HG02970 (cell line): Measurements from ENCODE around the gene RYR3.
"Not testable (repeated sequence)": the region's sequence is repeated elsewhere in the genome, so short reads cannot be mapped to it uniquely, and the experiment has no call there.

Source experiments
- ATAC-seq: cut with Tn5 transposase; IDR thresholded peaks from one replicate; pipeline ENCODE4 v1.9.1; 2021; ENCODE audit warnings: mild to moderate bottlenecking, moderate library complexity, moderate number of reproducible peaks; ENCODE audit not compliant: unreplicated experiment, low FRiP score

RYR3 gene

DNA sequence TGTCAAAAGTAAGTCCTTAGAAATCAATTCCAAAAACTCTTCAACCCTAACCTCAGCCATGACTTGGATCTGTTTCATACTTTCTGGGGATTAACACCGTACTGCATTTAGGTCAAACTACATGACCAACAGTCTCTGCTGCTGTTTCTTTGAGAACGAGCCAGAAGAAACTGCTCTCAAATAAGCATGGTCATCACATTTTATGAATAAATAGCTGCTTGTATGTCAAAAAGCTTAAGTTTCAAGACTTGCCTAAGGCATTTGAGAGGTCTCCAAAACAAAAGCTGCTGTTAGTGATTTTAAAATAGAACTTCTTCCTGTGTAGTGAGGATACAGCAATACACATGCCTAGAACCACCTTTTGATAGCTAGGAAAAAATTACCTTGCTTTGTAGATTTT is 491.2 kb downstream of the RYR3 start:
- ATAC-seq, result no peak

DNA sequence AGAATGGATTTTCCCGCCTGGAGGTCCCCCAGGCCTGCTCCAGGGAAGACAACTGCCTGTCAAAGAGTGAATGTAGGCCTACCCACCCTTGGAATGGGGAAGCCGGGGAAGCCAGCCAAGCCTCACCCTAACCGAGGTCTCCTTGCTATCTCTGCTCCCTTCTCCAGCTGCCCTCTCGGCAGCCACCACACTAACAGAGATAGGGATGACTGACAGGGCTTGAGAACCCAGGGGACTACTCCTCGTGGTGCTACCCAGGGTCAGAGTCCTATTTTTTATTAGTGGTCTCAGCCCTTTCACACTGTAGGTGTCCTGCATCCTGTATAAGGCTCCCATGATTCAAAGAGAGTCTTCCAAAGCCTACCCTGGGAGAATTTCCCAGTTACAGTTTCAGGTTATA is 496.9 kb downstream of the RYR3 start:
- ATAC-seq, result no peak

DNA sequence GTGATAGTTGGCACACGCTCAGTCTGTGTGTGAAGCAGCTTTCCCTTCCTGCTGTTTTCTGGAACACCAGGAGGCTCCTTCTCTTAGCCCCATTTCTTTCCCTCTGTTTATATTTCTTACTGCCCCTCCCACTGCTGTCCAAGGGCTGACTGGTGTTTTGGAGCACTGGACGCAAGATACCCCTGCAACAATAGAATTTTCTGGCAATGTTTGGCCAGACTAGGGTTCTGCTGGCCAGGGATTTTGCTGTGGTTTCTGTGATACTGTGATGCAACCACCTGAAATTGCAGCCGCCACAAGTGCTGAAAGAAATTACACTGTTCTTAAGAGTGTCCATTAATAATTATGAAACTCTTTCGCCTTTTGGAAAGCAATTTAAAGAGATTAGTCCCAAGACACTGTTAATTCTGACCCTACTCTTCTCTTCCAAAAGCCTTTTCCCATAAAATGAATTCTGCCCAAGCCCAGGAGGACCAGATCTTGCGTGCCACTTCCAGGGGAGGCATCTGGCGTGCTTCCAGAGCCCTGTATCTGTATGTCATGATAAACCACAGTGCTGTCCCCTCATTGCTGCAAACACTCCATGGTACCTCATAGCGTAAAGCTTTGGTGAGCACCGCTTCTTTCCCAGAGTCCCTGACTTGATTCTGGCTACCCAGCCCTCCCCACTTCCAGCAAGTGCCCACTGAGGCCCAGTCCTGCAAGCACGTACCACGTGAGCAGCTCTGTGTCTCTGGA is 498.1 kb downstream of the RYR3 start:
- no peak for ATAC-seq

DNA sequence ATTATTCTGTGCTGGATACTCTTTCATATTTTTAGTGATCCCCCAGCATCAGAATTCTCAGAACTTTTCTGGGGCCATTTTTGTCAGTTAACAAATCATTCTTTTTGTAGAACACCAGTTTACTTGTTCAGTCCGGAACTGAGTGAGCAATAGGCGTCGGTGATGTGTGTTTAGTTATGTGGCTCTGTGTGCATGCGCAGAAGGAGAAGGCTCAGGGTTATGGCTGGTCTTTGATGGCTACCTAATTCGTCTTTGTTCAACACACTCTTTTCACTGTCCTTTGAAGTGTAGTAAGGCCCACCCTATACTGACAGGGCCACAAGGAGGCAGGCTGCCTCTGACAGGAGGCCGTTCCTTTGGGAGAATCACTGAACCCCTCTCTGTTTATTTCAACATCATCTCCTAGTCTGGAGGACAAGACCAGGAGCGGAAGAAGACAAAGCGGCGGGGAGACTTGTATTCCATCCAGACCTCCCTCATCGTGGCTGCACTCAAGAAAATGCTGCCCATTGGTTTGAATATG is 499.4 kb downstream of the RYR3 start:
- ATAC-seq, result no peak

DNA sequence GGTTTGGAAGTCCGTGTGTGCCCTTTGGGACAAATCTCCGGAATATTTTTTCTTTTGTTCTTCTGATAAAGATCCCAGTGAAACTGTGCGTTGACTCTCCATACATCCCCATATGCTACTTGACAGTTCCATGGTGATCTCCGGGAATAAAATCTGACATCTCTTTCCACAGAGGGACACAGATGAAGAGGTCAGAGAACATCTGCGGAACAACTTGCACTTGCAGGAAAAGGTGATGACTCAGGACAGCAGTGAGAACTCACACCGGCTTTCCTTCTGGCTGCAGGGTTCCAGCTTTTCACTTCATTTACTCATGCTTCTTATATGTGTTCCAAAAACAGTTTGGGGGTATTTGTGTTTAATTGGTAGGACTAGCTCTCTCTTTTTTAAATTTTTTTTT is 500.0 kb downstream of the RYR3 start:
- no peak for ATAC-seq

DNA sequence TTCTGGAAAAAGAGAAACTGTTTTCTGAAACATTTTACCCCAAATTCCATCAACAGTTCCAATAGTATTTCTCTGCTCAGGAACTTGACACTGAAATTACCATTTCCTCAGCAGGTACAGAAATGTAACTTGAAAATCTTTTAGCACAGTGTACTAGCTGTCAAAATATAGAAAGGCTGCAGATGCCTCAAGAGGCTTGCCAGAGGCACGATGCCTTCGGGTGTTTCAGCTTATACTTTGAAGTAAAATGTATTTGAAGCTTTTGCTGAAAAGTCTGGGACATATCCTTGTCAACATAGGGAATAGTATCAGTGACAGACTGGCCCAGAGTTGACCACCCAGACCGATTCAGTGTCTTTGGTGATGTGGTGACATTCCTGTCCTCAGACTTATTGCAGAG is 503.1 kb downstream of the RYR3 start:
- no peak for ATAC-seq

DNA sequence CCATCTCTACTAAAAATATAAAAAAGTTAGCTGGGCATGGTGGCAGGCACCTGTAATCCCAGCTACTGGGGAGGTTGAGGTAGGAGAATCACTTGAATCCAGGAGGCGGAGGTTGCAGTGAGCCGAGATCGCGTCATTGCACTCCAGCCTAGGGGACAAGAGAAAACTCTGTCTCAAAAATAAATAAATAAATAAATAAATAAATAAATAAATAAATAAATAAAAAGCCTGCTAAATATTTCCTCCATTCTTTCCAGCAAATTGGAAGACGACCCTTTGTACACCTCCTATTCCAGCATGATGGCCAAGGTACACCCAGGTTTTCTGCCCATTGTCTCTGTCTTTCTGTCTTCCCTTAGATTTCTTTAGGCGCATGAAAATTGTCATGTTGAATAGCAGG is 508.7 kb downstream of the RYR3 start:
- ATAC-seq, result not testable (repeated sequence)

DNA sequence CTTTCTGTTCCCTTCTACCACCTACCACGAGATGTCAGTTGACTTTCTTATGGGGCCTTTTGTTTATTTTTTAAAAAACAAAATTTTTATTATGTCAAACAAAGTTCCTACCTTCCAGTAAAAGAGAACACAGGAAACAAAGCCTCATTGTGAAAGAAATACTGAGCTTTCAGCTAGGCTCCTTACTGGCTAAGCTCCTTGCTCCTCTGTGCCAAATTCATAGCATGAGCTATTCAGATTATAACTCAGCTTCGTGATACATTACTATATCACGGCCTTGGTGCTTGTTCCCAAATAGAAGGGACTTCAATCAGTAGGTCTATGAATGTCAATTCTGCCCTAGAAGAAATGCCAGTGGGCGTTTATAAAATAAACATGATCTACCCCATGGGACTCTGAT is 511.7 kb downstream of the RYR3 start:
- no peak for ATAC-seq

DNA sequence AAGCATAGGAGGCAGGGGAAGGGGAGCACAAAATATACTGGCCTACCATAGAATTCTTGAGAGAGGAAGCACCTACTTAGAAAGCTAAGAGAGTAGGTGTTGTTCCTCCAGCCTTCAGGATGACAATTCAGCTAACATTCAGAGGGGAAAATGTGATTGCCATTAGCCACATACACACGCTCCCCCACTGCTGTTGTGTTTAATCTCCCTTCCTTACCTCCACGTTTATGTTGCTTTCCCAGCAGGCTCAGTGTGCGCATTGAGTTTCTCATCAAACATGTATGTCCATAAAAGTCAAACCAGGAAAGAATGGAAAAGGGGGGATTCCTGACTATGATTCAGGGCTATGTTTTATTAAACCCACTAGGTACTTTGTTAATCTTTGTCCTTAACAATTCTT is 512.4 kb downstream of the RYR3 start:
- ATAC-seq, result no peak

DNA sequence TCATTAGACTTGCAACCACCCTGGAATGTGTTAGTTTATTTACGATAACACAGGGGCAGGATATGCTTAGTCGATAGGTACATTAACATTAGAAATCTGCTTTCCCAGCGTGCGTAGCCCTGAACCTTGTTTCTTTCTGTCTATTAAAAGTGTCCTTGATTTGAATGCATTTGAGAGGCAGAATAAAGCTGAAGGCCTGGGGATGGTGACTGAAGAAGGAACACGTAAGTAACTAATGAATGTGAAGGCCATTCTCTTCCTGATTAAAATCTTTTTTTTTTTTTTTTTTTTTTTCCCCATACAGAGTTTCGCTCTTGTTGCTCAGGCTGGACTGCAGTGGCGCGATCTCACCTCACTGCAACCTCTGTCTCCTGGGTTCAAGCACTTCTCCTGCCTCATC is 514.7 kb downstream of the RYR3 start:
- ATAC-seq, result no peak

DNA sequence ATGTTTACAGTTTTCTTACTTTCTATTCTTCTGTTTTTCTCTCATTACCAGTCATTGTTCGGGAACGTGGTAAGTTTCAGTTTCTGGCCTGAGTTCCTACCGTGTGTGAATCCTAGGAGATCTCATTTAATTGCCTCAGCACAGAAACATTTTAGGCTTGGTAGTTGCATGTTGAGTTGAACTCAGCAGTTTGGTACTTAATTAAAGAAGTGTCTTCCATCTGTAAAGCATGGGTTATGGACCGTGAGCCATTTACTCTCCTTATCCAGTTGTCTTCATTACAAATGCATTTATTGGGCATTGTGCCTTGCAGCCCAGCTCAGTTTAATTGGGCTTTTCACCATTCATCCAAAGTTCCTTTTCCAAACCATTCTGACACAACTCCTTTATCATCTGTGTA is 515.4 kb downstream of the RYR3 start:
- no peak for ATAC-seq

DNA sequence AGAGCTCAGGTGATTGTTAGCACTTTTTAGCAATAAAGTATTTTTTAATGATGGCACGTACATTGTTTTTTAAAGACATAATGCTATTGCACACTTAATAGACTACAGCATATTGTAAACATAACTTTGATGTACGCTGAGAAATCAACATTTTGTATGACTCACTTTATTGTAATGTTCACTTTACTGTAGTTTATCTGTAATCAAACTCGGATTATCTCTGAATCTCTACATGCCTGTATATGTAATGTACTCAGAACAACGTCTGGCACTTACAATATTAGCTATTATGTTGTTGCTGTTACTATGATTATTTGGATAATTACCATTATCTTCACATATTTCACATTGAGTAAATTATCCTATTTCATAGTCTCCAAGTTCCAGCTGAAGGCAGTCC is 519.6 kb downstream of the RYR3 start:
- no peak for ATAC-seq

DNA sequence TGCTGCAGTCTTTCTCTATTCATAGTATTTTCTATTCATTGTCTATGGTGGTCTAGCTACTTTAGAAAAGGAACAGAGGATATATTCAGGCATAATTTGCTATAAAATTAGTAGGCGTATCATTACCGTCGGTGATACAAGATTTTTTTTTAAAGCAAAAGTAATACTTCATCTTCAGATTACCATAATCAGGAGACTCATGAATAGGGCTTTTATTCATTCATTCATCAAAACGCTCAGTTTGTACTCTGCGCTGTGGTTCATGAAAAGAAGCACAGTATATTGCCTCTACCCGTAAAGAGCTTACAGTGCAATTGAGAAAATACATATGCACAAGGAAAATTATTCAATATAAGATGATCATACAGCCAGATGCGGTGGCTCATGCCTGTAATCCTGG is 520.9 kb downstream of the RYR3 start:
- ATAC-seq, result no peak

DNA sequence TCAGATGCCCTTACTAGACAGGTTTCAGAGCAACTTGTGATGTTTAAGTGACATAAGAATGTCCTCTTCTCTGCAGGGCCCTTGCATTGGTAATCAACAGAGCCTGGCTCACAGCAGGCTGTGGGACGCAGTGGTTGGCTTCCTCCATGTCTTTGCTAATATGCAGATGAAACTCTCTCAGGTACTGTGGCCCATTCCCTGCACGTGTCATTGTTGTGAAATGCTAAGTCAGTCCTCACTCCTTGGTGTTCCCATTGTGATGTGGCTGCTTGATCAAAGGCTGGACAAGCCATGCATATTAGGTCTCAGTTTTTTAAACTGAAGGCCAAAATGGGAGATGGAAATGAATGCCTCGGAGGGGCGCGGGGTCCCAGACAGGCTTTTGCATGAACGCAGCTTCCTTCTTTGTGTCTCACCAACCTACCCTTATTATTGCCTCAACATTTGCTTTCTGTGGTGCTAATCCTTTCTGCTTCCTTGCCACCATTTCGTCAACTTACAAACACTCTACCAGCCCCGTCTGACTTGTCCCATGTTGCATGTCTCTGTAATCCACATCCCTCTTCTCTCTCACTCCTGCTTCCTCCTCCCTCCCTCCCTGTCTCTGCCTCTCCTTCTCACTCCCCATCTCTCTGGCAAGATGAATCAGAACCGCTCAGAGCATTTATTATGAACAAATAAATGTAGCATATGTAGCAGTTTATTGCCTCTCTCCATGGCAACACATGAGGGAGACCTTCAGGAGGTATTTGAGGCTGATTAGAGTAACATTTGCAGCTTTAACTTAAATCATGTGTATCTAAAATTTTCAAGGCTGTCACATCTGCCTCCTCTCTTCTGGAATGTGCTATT is 524.4 kb downstream of the RYR3 start:
- ATAC-seq, result no peak

DNA sequence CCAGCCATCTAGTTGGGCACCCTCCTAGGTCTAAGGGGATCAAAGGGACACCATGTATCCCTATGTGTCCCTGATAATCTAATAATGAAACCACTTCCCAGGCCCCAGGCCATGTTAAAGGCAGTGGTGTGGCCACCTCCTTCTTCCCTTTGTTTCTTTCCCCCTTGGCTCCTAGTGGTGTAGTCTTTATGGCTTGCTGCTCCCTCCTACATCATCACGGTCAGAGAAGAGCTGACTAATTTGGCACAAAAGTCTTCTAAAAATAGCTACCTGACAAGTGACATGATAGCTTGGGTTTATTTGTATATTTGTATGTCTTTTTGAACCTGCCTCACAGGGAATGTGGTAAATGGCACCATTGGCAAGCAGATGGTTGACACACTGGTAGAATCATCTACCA is 526.5 kb downstream of the RYR3 start:
- no peak for ATAC-seq

DNA sequence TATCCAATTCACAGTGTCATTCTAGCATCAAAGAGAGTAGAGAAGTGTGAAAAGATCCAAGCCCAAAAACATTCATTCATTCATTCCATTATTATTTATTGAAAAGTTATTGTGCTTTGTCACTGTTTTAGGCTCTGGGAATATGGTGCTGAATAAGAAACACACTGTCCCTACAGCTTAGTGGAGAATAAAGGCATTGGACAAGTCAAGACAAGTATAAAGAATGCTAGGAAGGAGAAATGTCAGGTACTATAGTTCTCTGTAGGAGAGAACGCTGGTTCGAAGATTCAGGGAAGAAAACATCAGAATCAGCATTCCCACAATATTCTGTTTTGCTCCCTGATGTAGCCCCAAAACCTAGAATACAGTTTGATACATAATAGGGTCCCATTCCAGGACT is 528.8 kb downstream of the RYR3 start:
- ATAC-seq, result no peak

DNA sequence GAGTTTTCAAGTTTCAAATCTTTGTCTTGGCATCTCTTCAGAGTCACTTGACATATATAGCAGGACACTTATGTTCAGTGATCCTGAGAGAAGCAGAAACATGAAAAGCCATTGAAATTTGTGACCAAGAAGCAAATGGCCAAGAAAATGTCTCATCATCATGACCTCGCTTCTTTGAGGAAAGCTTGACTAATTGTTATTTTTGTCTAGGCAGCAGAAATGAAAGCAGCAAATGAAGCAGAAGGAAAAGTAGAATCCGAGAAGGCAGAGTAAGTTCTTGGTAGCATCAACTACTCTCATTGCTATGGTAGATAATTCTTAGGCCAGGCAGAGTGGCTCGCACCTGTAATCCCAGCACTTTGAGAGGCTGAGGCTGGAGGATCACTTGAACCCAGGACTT is 529.8 kb downstream of the RYR3 start:
- ATAC-seq, result no peak

DNA sequence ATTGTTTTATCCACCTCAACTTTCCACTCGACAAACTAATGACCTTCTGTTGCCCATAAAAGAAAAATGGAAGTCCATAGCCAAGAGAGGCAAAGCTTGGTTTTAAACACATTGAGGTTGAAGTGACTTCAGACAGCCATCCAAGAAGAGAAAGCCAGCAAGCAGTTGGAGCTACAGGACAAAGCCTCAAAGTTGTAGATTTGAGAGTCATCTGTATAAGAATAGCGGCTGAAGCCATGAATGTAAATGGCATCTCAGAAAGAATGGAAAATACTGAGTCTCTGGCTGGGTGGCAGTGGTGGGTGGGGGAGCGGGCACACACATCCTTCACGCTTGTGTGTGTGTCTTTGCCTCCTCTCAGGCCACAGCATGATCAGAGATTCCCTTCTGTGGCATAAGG is 533.4 kb downstream of the RYR3 start:
- ATAC-seq, result no peak

DNA sequence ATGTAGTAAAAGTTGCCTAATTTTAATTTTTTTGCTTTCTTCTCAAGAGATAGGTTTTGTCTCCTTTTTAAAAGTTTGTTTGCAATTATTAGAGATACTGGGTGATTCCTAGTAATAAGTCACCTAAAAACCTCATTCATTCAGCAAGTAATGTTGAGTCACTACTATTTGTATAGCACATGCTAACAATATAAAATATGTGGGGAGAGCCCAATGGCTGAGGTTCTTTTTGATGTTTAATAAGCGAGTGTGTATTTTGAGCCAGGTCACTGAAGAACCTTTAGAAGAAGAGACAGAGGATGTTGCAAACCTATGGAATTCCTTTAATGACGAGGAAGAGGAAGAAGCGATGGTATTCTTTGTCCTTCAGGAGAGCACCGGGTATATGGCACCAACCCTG is 533.8 kb downstream of the RYR3 start:
- no peak for ATAC-seq

DNA sequence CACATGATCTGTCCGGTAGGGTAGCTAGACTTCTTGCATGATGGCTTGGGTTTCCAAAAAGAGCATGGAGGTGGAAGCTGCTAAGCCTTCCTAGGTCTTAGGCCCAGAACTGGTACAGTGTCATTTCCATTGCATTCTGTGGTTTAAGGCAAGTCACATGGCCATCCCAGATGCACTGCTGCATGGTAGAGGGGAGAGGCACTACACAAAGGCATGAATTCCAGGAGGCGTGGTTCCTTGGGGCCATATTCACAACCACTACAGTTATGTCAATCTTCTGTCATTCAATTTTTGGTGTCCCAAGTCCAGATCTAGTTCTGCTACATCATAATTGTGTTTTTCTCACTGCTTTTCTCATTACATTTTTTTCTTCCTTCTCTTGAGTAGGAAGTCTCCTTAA is 535.4 kb downstream of the RYR3 start:
- no peak for ATAC-seq

DNA sequence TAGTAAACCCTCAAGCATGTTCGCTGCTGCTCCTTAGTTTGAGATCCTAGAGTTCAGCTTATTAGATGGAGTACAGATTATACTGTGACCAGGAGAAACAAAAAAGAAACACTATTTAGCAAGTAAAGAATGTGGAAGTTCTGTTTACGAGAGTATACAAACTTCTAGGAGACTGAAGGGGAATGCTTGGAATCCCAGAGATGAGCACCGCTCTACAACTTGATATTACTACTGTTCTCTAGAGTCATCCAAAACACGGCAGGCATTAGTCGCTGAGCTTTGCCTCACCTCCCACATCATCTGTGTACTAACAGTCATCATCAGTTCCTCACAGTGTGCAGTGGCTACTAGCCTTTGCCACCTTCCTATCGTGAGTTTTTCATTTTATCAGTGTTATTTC is 536.1 kb downstream of the RYR3 start:
- no peak for ATAC-seq

DNA sequence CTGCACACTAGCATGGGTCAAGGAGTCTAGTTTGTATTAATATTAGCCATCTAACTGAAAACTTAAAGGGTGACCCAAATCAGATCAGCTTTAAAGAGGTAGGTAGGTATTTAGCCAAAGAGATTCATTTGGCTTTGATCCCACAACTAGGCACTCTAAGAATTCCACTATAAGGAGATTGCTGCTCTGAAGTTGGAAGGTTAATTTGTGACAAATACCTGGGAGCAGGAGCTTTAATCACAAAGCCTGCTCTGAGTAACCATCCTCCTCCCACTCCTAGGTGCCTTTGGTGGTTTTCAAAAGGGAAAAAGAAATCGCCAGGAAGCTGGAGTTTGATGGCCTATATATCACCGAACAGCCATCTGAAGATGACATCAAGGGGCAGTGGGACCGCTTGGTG is 537.2 kb downstream of the RYR3 start:
- no peak for ATAC-seq
